ENCODE results near the gene ZSCAN12.

- TF ChIP-seq GATA3 (IDR thresholded peaks at IDR 0.05; ENCODE audit: low read depth, low read length) (no peak), GATA2 (IDR thresholded peaks at IDR 0.05; ENCODE audit: low read depth, low read length) (no peak)
These were observed 31.0 kb downstream of the ZSCAN12 start for GRCh38 chr6:28368522-28368921.

Measured in SH-SY5Y (cell line).